ENCODE data around the gene FLT3. TPM values are rescaled to one million over a fixed set of nuclear protein-coding genes. Genes with fewer than 3 reads are reported as not detected.

Gene FLT3
- total and polyA plus RNA-seq, 9 of the 15 experiments (the other 6 are each of a cell fraction or from before 2014, with no cell fraction given), result not detected

GRCh38 chr13:27967736-27968315, 132.6 kb downstream of the FLT3 start:
- no peak for DNase-seq (ENCODE audit: extremely low read depth in 1 of 4, low spot score in 3 of 4)
- ChIA-PET POLR2A (no interaction called here), CTCF (ENCODE audit: low intra/inter-chr PET ratio) (no interaction called here)
- in situ Hi-C loops (cut with MboI), result loop anchor here (25.0 kb wide), 1 partner anchor 456 kb away; no protein-coding TSS in a partner anchor
- H4K20me1 ChIP-seq (replicated peaks; ENCODE audit: control insufficient read depth, insufficient read depth, low read length), result no peaks in the 10 kb centered on the region; the same call in 1 of the 2 replicates
- intact Hi-C loops (cut with micrococcal nuclease), result no loop called here
- no peaks in the 10 kb centered on the region; a peak in 1 of 5 replicates for H3K4me1 ChIP-seq (replicated peaks in 1 of 2; ENCODE audit: control insufficient read depth in 2 of 2, insufficient read depth in 2 of 2, low read length in 2 of 2)
- H2AFZ ChIP-seq (ENCODE audit: low read depth, low read length), result no peak overlapping the region
- H3K36me3 ChIP-seq (ENCODE audit: control insufficient read depth, insufficient read depth, low read length), result no peaks in the 10 kb centered on the region
- H3K9ac ChIP-seq (ENCODE audit: insufficient read depth in 1 of 2, low read depth in 2 of 2, low read length in 2 of 2), result no peak overlapping the region
- no peaks in the 10 kb centered on the region for H3K9me1 ChIP-seq (ENCODE audit: control insufficient read depth, insufficient read depth, low read length)
- WGBS (ENCODE audit: insufficient coverage, low coverage, missing lambda C conversion rate), result 2% methylated on average over 18 of the region's 33 CpGs
- no peak for ATAC-seq
- no TSS peak for BruUV-seq (replicated peaks)
- no peak overlapping the region for H3K4me2 ChIP-seq (ENCODE audit: insufficient read depth, low read length)
- H3K9me3 ChIP-seq (replicated peaks; ENCODE audit: control insufficient read depth, insufficient read depth, low read depth, low read length), result no peaks in the 10 kb centered on the region
- FAIRE-seq, result no peak
- no peak overlapping the region for H3K4me3 ChIP-seq
- H3K79me2 ChIP-seq (ENCODE audit: control insufficient read depth, insufficient read depth, low read length), result no peaks in the 10 kb centered on the region
- peaks cover 12 to 81% of the 10 kb centered on the region in 2 experiments; a peak in 4 of 5 replicates for H3K27me3 ChIP-seq (ENCODE audit: control insufficient read depth in 2 of 2, insufficient read depth in 2 of 2, low read length in 2 of 2)
- H3K27ac ChIP-seq (ENCODE audit: extremely low read depth, low read depth, low read length), result no peak overlapping the region
- TF ChIP-seq NFATC3 (IDR thresholded peaks at IDR 0.05), result no peak
- no peak for TF ChIP-seq STAT6 (CRISPR knock-in tag; IDR thresholded peaks at IDR 0.05)
- no peak for TF ChIP-seq CBX8 (IDR thresholded peaks at IDR 0.05; ENCODE audit: borderline replicate concordance, extremely low read depth, low read depth, low read length, poor library complexity, severe bottlenecking)
- TF ChIP-seq C11orf30 (IDR thresholded peaks at IDR 0.05; ENCODE audit: low read depth), result no peak
- no peak for TF ChIP-seq HMGXB4 (CRISPR knock-in tag; IDR thresholded peaks at IDR 0.05)
- TF ChIP-seq BCOR (IDR thresholded peaks at IDR 0.05), result no peak
- no peak for TF ChIP-seq KDM4B (IDR thresholded peaks at IDR 0.05; ENCODE audit: borderline replicate concordance in 2 of 2, low read depth in 1 of 2)
- TF ChIP-seq ZNF263 (CRISPR knock-in tag; IDR thresholded peaks at IDR 0.05; ENCODE audit: borderline replicate concordance), result no peak
- TF ChIP-seq PRPF4 (IDR thresholded peaks at IDR 0.05; ENCODE audit: insufficient read depth, low read depth, low read length, poor library complexity, severe bottlenecking), result no peak
- no peak for TF ChIP-seq TAF9B (IDR thresholded peaks at IDR 0.05; ENCODE audit: partially characterized antibody)
- no peak for TF ChIP-seq SNAPC5 (CRISPR knock-in tag; IDR thresholded peaks at IDR 0.05)
- TF ChIP-seq TAF7 (tag; IDR thresholded peaks at IDR 0.05), result no peak
- TF ChIP-seq CHD4 (IDR thresholded peaks at IDR 0.05; ENCODE audit: insufficient read depth, insufficient replicate concordance, low read depth, low read length, poor library complexity, severe bottlenecking), result no peak
- TF ChIP-seq MAZ (CRISPR knock-in tag; conservative IDR thresholded peaks at IDR 0.05 in 1 of 2, IDR thresholded peaks at IDR 0.05 in 1 of 2), result no peak
- TF ChIP-seq RCOR1 (IDR thresholded peaks at IDR 0.05; ENCODE audit: borderline replicate concordance in 1 of 2, low read depth in 2 of 2, low read length in 2 of 2), result no peak
- no peak for TF ChIP-seq PTRF (tag; IDR thresholded peaks at IDR 0.05)
- no peak for TF ChIP-seq OTX1 (CRISPR knock-in tag; IDR thresholded peaks at IDR 0.05)

All from K562 (cell line).